Tibial artery (tissue), 4 donors: ENCODE measurements around the gene RRAGC.

Source experiments
- DNase-seq, 2 donors: peaks; one replicate each; pipeline ENCODE4 v3.0.0-alpha.2; 2019
- H3K27ac ChIP-seq, 2 donors: fragments of 200-600 bp; sonication (generic) in 1 of 2; 1 replicate in 1 of 2; 2 replicates in 1 of 2; pipeline ENCODE4 v1.5.1; 2018 to 2019; ENCODE audit warnings: mild to moderate bottlenecking in 1 of 2
- H3K27me3 ChIP-seq, 2 donors: fragments of 200-600 bp; sonication (generic) in 1 of 2; one replicate each; pipeline versions ENCODE4 v1.5.1 to v1.6.0; 2016 to 2019
- H3K36me3 ChIP-seq, 3 donors: fragments of 200-600 bp; sonication (generic) in 2 of 3; one replicate each; pipeline ENCODE4 v1.5.1; 2016 to 2019; ENCODE audit warnings: mild to moderate bottlenecking in 2 of 3
- H3K4me1 ChIP-seq, 4 donors: fragments of 200-600 bp; sonication (generic) in 2 of 4; 1 replicate in 3 of 4; 2 replicates in 1 of 4; pipeline ENCODE4 v1.5.1; 2016 to 2019
- H3K4me3 ChIP-seq, 2 donors: fragments of 200-600 bp; sonication (generic) in 1 of 2; 1 replicate in 1 of 2; 2 replicates in 1 of 2; pipeline ENCODE4 v1.5.1; 2018 to 2019; ENCODE audit warnings: mild to moderate bottlenecking in 2 of 2
- H3K9me3 ChIP-seq, 3 donors: fragments of 200-600 bp; sonication (generic) in 1 of 3; one replicate each; pipeline ENCODE4 v1.5.1; 2016 to 2019
- intact Hi-C: fragments of 100-400 bp; cut with DNase I; formaldehyde crosslinking; loops from one replicate; pipeline ENCODE4 v1.15.0; 2023; ENCODE audit warnings: low total_unique reads
- TF ChIP-seq, protein P1 (sequence below), 2 experiments: fragments of 200-600 bp in 1 of 2; fragments of 450-650 bp in 1 of 2; IDR thresholded peaks; one replicate each; pipeline ENCODE4 v1.5.1; 2017 to 2019; ENCODE audit warnings: antibody characterized with exemption in 2 of 2, mild to moderate bottlenecking in 1 of 2, moderate library complexity in 1 of 2

RRAGC gene

DNA sequence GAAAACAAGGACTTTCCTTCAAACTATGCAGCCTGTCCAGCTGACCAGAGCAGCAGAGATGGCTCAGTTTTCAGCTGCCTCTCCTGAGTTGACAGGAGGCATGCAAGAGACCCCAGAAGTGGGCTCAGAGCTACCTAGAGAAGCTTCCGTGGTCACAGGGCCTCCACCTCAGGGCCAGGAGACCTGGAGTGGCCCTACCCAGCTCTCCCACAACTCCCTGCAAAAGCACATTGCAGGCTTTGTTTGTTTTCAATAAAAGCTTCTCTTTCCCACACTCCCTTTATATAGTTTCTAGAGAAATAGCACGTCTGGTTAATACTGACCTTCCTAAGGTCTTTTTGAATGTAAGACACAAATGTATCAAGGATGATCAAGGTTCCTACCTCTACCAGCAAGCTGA is 40.1 kb downstream of the RRAGC start:
- no peak overlapping the region for H3K4me3 ChIP-seq

DNA sequence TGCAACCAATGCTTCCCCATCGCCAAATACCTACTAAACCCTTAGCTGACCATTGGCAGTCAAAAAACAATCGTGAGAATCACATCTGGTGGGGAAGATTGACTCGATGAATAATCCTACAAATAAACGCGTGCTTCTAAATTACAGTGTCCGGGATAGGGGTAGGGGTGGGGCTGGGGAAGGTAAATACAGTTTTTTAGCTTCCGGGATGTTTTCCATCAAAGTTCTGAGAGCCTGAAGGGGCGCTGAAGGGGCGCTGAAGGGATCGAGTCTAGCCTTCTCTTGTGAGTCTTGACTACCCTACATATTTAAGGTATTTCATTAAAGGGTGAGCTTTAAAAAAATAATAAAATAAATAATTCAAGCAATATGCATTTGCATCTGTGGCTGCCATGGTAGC is 40.5 kb downstream of the RRAGC start:
- Histone ChIP-seq H3K9me3 (no peaks in the 10 kb centered on the region), H3K27ac (no peak overlapping the region), H3K27me3 (peaks cover 2 to 73% of the 10 kb centered on the region in 2 donors), H3K36me3 (no peaks in the 10 kb centered on the region), H3K4me1 (peaks cover 0 to 15% (median 9%) of the 10 kb centered on the region in 4 donors), H3K4me3 (no peak overlapping the region)
- intact Hi-C loops, result loop anchor here (10.0 kb wide), 2 partner anchors 204 to 784 kb away; no protein-coding TSS in a partner anchor
- DNase-seq, result no peak
- TF ChIP-seq, protein P1, sequence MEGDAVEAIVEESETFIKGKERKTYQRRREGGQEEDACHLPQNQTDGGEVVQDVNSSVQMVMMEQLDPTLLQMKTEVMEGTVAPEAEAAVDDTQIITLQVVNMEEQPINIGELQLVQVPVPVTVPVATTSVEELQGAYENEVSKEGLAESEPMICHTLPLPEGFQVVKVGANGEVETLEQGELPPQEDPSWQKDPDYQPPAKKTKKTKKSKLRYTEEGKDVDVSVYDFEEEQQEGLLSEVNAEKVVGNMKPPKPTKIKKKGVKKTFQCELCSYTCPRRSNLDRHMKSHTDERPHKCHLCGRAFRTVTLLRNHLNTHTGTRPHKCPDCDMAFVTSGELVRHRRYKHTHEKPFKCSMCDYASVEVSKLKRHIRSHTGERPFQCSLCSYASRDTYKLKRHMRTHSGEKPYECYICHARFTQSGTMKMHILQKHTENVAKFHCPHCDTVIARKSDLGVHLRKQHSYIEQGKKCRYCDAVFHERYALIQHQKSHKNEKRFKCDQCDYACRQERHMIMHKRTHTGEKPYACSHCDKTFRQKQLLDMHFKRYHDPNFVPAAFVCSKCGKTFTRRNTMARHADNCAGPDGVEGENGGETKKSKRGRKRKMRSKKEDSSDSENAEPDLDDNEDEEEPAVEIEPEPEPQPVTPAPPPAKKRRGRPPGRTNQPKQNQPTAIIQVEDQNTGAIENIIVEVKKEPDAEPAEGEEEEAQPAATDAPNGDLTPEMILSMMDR (IDR thresholded peaks at IDR 0.05), result no peak

More for the DNA sequence above, 40.1 kb downstream of the RRAGC start:
- Histone ChIP-seq H3K36me3 (no peaks in the 10 kb centered on the region), H3K27me3 (peaks cover 2 to 69% of the 10 kb centered on the region in 2 donors), H3K4me1 (peaks cover 0 to 15% (median 9%) of the 10 kb centered on the region in 4 donors), H3K9me3 (no peaks in the 10 kb centered on the region), H3K27ac (no peak overlapping the region)
- DNase-seq, result no peak
- TF ChIP-seq, protein P1 (IDR thresholded peaks at IDR 0.05), result no peak
- intact Hi-C loops, result loop anchor here (10.0 kb wide), 2 partner anchors 205 to 785 kb away; no protein-coding TSS in a partner anchor

DNA sequence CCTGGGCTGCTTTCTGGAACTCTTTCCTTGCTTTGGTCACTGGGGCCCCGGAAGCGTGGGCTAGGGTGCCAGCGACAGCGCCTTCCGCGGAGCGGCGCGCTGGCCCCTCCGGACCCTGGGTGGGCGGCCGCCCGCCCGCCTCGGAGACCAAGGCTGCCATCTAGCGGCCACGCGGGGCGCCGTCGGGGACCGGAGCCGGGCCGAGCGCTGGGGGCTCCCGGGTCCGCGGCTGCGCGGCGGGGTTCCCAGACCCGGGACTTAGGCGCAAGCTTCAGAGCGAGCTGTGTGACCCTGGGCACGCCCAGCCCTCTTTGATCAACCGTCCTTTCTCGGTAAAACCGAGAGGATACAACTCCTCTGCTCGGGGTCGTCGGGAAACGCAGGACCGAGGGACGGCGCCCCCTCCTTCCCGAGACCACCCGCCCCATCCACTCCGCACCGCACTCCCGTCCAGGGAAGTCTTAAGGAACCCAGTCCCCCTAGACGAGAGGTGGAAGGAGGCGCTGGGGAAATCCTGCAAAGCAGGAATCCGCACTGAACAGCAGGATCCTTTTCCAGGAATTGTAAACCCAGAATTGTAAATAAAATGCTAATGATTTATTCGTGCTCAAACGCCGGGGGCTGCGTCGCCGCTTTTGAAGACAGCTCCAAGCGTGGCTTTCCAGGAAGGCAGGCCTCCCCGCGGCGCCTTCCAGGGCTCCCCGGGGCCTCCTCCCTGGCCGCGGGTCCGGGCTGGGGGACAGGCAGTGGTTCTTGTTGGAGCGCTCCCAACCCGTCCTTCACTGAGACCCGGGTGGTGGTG is 41.2 kb downstream of the RRAGC start:
- Histone ChIP-seq H3K9me3 (no peaks in the 10 kb centered on the region), H3K27me3 (peaks cover 2 to 77% of the 10 kb centered on the region in 2 donors), H3K36me3 (no peaks in the 10 kb centered on the region), H3K4me1 (peaks cover 0 to 15% (median 9%) of the 10 kb centered on the region in 4 donors), H3K4me3 (peak overlapping the region in 1 of 2 donors; percentile 11), H3K27ac (no peak overlapping the region)
- no peak for DNase-seq
- TF ChIP-seq, protein P1 (IDR thresholded peaks at IDR 0.05), result peak; percentile 63 to 68
- intact Hi-C loops, result loop anchor here (10.0 kb wide), 2 partner anchors 204 to 784 kb away; no protein-coding TSS in a partner anchor

DNA sequence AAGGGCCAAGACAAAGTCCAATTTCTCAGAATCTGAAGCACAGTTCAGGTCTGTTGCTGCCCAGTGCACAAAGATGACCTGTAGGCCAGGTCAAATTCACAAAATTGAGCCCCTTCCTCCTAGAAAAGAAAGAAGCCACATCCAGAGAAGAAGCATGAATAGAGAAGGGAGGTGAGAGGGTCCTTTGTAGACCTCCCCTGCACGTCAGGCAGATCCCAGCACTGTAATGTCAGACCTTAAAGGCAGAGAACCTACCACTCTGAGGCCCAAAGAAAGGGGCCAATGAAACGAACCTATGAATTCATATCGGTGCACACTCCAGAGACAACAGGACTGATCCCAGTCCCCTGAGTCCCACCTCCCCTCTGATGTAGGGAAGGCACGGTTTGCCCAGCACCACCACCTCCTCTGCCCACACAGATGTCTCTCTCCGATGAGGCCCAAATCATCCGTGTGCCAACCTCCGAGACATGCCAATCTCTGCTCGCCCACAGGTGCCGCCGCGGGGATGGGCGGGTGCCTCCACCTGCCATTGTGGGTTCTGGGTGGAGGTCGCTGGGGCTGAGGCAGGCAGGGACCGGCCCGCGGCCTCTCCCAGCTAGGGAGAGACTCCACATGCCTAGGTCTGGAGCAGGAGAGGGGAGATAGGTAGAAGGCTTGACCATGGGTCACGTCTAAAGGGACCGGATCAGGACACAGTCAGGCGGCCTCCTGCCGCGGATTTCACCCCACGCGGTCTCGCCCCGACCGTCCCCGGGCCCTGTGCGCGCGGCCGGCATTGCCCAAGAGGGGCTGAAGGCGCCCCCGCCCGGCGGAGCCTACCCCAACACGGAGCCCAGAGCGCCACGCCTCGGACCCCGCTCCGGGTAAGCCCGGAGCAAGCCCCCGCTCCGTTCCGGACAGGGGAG is 42.1 kb downstream of the RRAGC start:
- H3K27me3 ChIP-seq, result peaks cover 2 to 72% of the 10 kb centered on the region in 2 donors
- no peak for DNase-seq
- no peaks in the 10 kb centered on the region for H3K36me3 ChIP-seq
- H3K4me1 ChIP-seq, result peaks cover 0 to 15% (median 9%) of the 10 kb centered on the region in 4 donors
- intact Hi-C loops, result loop anchor here (10.0 kb wide), 2 partner anchors 203 to 783 kb away; no protein-coding TSS in a partner anchor
- TF ChIP-seq, protein P1 (IDR thresholded peaks at IDR 0.05), result no peak
- H3K4me3 ChIP-seq, result peak overlapping the region in 1 of 2 donors; percentile 11
- no peaks in the 10 kb centered on the region for H3K9me3 ChIP-seq
- H3K27ac ChIP-seq, result no peak overlapping the region

DNA sequence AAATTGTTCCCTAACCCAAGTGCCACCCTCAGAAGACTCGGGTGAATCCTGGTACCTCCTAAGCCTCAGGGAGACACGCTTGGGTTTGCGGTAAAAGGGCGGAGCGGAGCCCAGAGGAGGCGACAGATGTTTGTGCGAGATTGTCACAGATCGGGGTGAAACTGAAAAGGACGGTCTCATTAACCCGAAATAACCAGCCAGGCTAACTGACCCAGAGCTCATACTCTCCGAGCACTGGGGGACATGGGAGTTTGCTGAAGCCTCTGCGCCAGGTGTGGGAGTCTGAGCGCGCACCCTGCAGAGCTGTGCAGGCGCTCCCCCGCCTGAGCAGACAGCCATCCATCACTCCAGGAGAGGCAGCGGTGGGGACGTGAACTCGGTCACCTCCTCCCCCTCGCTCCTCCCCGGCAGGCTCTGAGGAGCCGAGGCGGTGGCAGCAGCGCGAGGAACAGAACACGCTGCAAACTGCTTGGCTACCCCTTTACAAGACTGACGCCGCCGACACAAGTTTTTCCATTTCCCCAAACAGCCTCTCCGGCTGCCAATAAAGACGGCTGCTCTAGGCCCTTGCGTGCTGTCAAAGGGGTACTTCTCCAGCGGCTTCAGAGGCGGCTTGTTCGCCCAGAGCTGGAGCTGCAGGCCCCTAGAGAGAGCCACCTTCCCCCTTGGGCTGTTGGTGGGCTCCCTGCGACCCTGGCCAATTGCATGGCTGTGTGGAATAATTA is 43.5 kb downstream of the RRAGC start:
- Histone ChIP-seq H3K36me3 (no peaks in the 10 kb centered on the region), H3K27ac (no peak overlapping the region), H3K27me3 (peaks cover 2 to 77% of the 10 kb centered on the region in 2 donors), H3K4me3 (no peak overlapping the region), H3K4me1 (peaks cover 0 to 15% (median 9%) of the 10 kb centered on the region in 4 donors), H3K9me3 (no peaks in the 10 kb centered on the region)
- intact Hi-C loops, result loop anchor here (10.0 kb wide), 2 partner anchors 201 to 781 kb away; no protein-coding TSS in a partner anchor
- no peak for DNase-seq
- TF ChIP-seq, protein P1 (IDR thresholded peaks at IDR 0.05), result no peak
